C4-2B (cell line): ENCODE results near the gene CD3E.

ENCODE experiments used
- H3K27ac ChIP-seq: fragments of 450-650 bp; 2 replicates; pipeline ENCODE4 v1.5.1; 2017
- CTCF ChIP-seq: fragments of 450-650 bp; conservative IDR thresholded peaks from 2 replicates; pipeline ENCODE4 v1.5.1; 2017; ENCODE audit warnings: mild to moderate bottlenecking
- ZFX ChIP-seq: fragments of 450-650 bp; IDR thresholded peaks from 2 replicates; pipeline ENCODE4 v1.6.1; 2017

The CD3E gene

DNA sequence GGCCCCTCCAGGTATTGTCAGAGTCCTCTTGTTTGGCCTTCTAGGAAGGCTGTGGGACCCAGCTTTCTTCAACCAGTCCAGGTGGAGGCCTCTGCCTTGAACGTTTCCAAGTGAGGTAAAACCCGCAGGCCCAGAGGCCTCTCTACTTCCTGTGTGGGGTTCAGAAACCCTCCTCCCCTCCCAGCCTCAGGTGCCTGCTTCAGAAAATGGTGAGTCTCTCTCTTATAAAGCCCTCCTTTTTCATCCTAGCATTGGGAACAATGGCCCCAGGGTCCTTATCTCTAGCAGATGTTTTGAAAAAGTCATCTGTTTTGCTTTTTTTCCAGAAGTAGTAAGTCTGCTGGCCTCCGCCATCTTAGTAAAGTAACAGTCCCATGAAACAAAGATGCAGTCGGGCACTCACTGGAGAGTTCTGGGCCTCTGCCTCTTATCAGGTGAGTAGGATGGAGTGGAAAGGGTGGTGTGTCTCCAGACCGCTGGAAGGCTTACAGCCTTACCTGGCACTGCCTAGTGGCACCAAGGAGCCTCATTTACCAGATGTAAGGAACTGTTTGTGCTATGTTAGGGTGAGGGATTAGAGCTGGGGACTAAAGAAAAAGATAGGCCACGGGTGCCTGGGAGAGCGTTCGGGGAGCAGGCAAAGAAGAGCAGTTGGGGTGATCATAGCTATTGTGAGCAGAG lies at the start of gene CD3E:
TSS of gene CD3E (plus strand) at position 163 of the 681 bp plus-strand sequence. CDS start at position 386, 223 bp downstream.
- TF ChIP-seq ZFX (no peak), CTCF (no peak)
- H3K27ac ChIP-seq, result no peak within 1 kb of the TSS

DNA sequence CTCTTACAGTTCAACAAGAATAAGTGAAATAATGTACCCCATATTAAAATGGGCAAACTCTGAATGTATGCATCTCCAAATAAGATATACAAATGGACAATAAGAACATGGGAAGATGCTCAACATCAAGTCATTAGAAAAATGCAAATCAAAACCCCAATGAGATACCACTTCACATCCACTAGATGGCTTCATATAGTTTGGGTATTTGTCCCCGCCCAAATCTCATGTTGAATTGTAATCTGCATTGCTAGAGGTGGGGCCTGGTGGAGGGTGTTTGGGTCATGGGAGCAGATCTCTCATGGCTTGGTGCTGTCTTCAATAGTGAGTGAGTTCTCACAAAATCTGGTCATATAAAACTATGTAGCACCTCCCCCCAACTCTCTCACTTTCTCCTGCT lies 46.1 kb upstream of the CD3E start:
- no peak overlapping the region for H3K27ac ChIP-seq
- TF ChIP-seq ZFX (no peak), CTCF (peak; percentile 44)

- H3K27ac ChIP-seq, result no peak overlapping the region
- no peak for TF ChIP-seq ZFX
- TF ChIP-seq CTCF, result no peak
Measured at GRCh38 chr11:118259138-118259537, 45.4 kb upstream of the CD3E start.

DNA sequence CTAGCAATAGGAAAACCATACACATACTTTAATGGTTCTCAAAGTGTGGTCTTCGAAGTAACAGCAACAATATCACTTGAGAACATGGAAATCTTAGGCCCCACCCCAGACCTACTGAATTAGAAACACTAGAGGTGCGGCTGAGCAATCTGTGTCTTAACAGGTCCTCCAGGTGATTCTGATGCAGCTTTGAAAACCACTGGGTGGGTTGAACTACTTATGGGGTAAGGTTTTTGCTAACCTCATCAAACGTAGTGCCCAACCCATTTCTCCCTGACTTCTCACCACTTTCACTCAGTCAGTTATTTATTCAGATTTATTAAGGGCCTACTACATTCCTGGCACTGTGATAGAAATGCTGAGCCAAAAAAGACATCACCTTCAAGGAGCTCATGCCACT lies 44.2 kb upstream of the CD3E start:
- H3K27ac ChIP-seq, result no peak overlapping the region
- TF ChIP-seq ZFX (no peak), CTCF (no peak)

DNA sequence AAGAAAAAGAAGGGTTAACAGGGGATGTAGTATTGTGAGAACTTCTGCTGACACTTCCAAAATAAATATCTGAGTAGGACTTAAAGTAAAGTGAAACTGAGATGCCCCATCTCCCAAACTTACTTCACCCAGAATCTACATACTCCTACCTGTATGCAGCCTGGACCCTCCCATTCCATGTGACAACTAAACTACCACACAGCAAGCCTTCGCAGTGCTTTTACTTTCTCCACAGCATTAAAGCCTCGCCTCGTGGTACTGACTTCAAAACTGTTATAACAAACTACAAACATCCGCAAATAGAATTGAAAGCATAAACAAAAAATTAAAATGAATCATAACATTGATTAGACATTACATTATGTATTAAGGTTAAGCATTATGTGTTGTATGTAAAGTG lies 41.4 kb upstream of the CD3E start:
- peak overlapping the region; percentile 85; the same call in 1 of the 2 replicates for H3K27ac ChIP-seq

GRCh38 chr11:118263695-118264568 lies 40.6 kb upstream of the CD3E start, which contains the start of gene MPZL2:
TSS of gene MPZL2 (minus strand) at chr11:118264297. CDS start at chr11:118264153, 144 bp downstream.
- peak; percentile 28 for TF ChIP-seq CTCF
- TF ChIP-seq ZFX, result no peak
- peak within 1 kb of the TSS; percentile 85 for H3K27ac ChIP-seq

More for the DNA sequence above, 41.4 kb upstream of the CD3E start:
- TF ChIP-seq CTCF, result no peak
- no peak for TF ChIP-seq ZFX
